Panc1 (cell line): ENCODE measurements around the gene GPC3.

Experiments used
- POLR2AphosphoS5 ChIP-seq: IDR thresholded peaks from 2 replicates; pipeline ENCODE4 v1.6.1; 2012; ENCODE audit warnings: mild to moderate bottlenecking, low read depth, low read length, moderate library complexity
- REST ChIP-seq, 2 experiments: IDR thresholded peaks; 2 replicates each; pipeline ENCODE4 v1.6.1; 2011 to 2012; ENCODE audit warnings: low read depth in 2 of 2, control low read depth in 1 of 2, low read length in 1 of 2, mild to moderate bottlenecking in 1 of 2, moderate library complexity in 1 of 2; ENCODE audit not compliant: insufficient read depth in 1 of 2
- TF ChIP-seq, protein P1 (sequence below): fragments of 450-650 bp; IDR thresholded peaks from 2 replicates; pipeline ENCODE4 v1.5.1; 2017; ENCODE audit warnings: mild to moderate bottlenecking

- TF ChIP-seq, protein P1, sequence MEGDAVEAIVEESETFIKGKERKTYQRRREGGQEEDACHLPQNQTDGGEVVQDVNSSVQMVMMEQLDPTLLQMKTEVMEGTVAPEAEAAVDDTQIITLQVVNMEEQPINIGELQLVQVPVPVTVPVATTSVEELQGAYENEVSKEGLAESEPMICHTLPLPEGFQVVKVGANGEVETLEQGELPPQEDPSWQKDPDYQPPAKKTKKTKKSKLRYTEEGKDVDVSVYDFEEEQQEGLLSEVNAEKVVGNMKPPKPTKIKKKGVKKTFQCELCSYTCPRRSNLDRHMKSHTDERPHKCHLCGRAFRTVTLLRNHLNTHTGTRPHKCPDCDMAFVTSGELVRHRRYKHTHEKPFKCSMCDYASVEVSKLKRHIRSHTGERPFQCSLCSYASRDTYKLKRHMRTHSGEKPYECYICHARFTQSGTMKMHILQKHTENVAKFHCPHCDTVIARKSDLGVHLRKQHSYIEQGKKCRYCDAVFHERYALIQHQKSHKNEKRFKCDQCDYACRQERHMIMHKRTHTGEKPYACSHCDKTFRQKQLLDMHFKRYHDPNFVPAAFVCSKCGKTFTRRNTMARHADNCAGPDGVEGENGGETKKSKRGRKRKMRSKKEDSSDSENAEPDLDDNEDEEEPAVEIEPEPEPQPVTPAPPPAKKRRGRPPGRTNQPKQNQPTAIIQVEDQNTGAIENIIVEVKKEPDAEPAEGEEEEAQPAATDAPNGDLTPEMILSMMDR = no peak
- TF ChIP-seq REST (IDR thresholded peaks at IDR 0.05; ENCODE audit: insufficient read depth in 1 of 2, low read depth in 2 of 2, low read length in 1 of 2) (no peak), POLR2AphosphoS5 (no peak)
Observed at GRCh38 chrX:133774807-133775206, 210.6 kb downstream of the GPC3 start.
